ENCODE measurements around the gene FAM53B. TPM values are rescaled to one million over a fixed set of nuclear protein-coding genes. Genes with fewer than 3 reads are reported as not detected.

The FAM53B gene
- total RNA-seq, 4 donors from 2014 or later: 25.2 to 43.3 (median 34.7) TPM

DNA sequence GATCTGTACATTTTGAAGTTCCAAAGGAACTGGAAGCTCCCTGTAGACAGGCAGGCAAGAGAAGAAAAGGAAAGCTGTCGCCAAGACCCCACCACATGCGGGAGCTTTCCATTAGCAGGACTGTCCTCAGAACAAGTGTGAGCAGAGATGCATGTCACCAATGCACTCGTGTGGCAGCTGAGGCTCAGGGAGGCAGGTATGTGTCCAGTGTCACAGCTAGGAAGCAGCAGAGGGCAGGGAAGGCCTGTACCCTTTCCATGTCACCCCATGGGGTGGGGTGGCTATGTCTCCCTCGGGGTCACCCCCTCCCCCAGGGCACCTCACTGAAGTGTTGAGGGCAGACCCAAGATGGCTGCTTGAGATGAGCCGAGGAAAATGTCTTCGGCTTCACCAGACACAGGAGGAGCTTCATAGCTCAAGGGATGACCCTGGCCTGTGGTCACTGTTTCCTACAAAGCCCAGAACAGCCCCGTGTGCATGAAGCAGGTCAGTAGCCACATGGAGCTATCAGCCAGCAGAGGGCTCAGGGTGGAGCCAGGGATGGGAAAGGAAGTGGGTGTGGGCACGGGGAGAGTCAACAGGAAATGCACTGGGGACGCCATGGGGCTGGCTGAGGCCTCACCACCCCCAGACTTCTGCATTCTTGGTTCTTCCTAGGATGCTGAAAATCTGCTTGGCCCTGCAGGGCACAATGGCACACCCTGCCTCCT lies 96.6 kb downstream of the FAM53B start:
- H3K27ac ChIP-seq (replicated peaks in 1 of 4): peak overlapping the region; percentile 39 to 76 (median 72)
- no peaks in the 10 kb centered on the region for H3K27me3 ChIP-seq
- no peak for DNase-seq (ENCODE audit: extremely low spot score)
- intact Hi-C loops (cut with DNase I): loop anchor here (5.0 kb wide), 2 partner anchors 80 to 95 kb away; partner anchors contain the start of gene FAM53B
- no peaks in the 10 kb centered on the region for H3K36me3 ChIP-seq
- peaks cover 72 to 97% (median 91%) of the 10 kb centered on the region in 4 donors for H3K4me1 ChIP-seq
- TF ChIP-seq, protein P1, sequence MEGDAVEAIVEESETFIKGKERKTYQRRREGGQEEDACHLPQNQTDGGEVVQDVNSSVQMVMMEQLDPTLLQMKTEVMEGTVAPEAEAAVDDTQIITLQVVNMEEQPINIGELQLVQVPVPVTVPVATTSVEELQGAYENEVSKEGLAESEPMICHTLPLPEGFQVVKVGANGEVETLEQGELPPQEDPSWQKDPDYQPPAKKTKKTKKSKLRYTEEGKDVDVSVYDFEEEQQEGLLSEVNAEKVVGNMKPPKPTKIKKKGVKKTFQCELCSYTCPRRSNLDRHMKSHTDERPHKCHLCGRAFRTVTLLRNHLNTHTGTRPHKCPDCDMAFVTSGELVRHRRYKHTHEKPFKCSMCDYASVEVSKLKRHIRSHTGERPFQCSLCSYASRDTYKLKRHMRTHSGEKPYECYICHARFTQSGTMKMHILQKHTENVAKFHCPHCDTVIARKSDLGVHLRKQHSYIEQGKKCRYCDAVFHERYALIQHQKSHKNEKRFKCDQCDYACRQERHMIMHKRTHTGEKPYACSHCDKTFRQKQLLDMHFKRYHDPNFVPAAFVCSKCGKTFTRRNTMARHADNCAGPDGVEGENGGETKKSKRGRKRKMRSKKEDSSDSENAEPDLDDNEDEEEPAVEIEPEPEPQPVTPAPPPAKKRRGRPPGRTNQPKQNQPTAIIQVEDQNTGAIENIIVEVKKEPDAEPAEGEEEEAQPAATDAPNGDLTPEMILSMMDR (IDR thresholded peaks at IDR 0.05): peak in 2 of 3 experiments; percentile 5 to 26
- TF ChIP-seq EP300 (IDR thresholded peaks at IDR 0.05) (no peak), POLR2A (IDR thresholded peaks at IDR 0.05; ENCODE audit: low read depth) (no peak), POLR2AphosphoS5 (IDR thresholded peaks at IDR 0.05) (peak in 1 of 2 donors; percentile 47)
- whole genome bisulfite sequencing: 71% methylated on average over 8 of the region's 9 CpGs
- no peaks in the 10 kb centered on the region for H3K9me3 ChIP-seq
- no peak overlapping the region for H3K4me3 ChIP-seq

DNA sequence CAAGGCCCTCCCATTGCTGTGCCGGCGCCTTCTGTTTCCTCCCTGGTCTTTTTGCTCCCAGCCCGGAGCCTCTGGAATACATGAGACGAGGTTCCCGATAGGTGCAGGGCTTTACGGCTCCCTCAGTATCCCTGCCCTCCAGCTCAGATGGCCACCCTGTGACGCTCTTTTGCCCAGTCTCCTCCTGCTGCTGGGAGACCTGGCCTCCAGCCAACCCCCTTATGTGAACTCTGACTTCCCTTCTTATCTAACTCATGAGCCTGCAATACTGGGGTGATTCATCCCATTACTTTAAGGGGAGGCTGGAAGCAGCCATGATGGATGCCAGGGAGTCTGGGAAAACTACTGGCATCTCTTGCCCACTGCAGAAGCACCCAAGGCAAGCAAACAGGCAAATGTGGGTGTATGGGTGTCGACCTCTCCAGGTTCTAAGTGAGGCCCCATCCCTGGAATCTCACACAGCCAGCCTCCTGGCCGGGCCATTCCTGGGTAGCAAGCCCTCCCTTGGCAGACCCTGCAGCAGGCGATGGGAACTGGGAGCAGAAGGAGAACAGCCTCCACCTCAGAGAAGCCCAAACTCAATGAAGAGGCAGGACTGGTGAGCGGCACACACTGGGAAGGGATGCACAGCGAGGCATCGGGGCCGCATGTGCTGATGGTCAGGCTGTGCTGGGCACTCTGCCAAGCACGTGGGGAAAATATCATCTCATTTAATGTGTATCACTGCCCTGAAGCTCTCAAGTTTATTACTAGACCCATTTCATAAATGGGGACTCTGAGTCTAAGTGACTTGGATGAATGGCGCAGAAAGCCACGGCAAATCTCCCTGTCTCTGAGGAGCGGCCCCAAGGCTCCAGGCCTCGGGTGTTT lies 97.5 kb downstream of the FAM53B start:
- no peak overlapping the region for H3K4me3 ChIP-seq
- peaks cover 81 to 98% (median 93%) of the 10 kb centered on the region in 4 donors for H3K4me1 ChIP-seq
- no peaks in the 10 kb centered on the region for H3K36me3 ChIP-seq
- H3K9me3 ChIP-seq: no peaks in the 10 kb centered on the region
- peak overlapping the region; percentile 44 to 76 (median 64) for H3K27ac ChIP-seq (replicated peaks in 1 of 4)
- 80% methylated on average over 19 of the region's 19 CpGs for WGBS
- TF ChIP-seq EP300 (IDR thresholded peaks at IDR 0.05) (no peak), POLR2A (IDR thresholded peaks at IDR 0.05; ENCODE audit: low read depth) (no peak), POLR2AphosphoS5 (IDR thresholded peaks at IDR 0.05) (no peak)
- TF ChIP-seq, protein P1 (IDR thresholded peaks at IDR 0.05): no peak
- no peak for DNase-seq (ENCODE audit: extremely low spot score)
- no peaks in the 10 kb centered on the region for H3K27me3 ChIP-seq
- intact Hi-C loops (cut with DNase I): loop anchor here (5.0 kb wide), 2 partner anchors 81 to 96 kb away; partner anchors contain the start of gene FAM53B

DNA sequence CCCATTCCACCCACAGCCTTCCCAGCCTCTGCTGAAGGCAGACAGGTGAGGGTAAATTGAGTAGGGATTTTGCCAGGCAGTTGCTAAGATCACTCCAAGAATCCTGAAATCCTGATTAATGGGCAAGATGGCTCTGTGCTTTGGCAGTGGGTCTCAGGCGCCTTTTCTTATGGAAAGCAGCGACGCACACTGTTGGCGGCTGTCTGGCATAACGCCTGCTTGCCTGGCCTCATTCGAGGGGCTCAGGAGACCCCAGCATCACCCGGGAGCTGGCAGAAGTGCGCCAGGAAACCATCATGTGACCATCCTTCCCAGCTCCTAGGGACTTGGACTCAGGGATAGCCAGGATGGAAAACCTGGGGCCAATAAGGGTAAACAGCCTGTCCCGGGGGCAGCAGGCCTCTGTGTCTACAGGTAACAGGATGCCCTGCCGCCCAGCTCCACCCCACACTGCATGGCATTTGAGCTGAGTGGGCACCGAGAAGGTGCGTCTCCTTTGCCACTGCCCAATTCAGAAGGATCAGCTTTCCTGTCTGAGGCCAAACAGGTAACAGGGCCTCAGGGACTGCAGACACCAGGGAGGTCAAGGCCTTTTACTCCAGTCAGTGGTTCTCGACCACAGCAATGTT lies 98.6 kb downstream of the FAM53B start:
- intact Hi-C loops (cut with DNase I): loop anchor here (5.0 kb wide), 2 partner anchors 82 to 97 kb away; partner anchors contain the start of gene FAM53B
- Histone ChIP-seq H3K27me3 (no peaks in the 10 kb centered on the region), H3K27ac (replicated peaks in 1 of 4) (peak overlapping the region; percentile 44 to 76 (median 64)), H3K4me1 (peaks cover 91 to 100% (median 96%) of the 10 kb centered on the region in 4 donors), H3K4me3 (no peak overlapping the region), H3K9me3 (no peaks in the 10 kb centered on the region), H3K36me3 (no peaks in the 10 kb centered on the region)
- TF ChIP-seq POLR2A (IDR thresholded peaks at IDR 0.05; ENCODE audit: low read depth) (no peak), POLR2AphosphoS5 (IDR thresholded peaks at IDR 0.05) (no peak), EP300 (IDR thresholded peaks at IDR 0.05) (no peak)
- TF ChIP-seq, protein P1 (IDR thresholded peaks at IDR 0.05): no peak
- 91% methylated on average over 12 of the region's 13 CpGs for WGBS
- no peak for DNase-seq (ENCODE audit: extremely low spot score)

DNA sequence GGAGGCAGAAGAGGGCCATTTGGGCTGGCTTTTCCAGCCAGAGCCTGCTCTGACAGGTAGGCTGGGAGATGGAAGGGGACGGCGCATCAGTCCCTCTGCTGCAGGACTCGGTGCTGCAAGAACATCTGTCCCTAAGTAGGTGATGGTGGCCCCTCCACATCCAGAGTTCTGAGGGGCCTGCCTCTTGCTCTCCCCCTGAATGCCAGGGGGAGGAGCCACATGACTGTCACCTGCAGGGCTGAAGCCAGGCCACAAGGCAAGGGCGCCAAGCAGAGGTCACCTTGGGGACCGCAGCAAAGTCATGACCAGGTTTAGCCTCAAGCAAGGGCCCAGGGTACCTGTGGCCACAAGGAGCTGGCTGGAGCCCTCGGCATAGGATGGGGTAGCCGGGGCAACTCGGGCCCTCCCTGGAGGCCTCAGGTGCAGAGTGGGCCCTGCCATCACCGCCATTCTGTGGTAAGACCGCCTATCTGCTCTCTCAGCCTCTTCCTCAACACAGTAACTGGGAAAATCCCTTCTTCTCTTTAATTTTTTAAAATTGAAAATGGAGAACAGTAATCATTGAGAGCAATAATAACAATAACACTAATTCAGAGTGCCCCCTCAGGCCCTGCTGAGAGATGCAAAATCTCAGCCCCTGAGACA lies 99.3 kb downstream of the FAM53B start:
- Histone ChIP-seq H3K4me3 (no peak overlapping the region), H3K9me3 (no peaks in the 10 kb centered on the region), H3K27me3 (no peaks in the 10 kb centered on the region), H3K27ac (replicated peaks in 1 of 4) (peak overlapping the region in 1 of 4 donors; percentile 75), H3K36me3 (no peaks in the 10 kb centered on the region), H3K4me1 (peaks cover 92 to 100% (median 98%) of the 10 kb centered on the region in 4 donors)
- DNase-seq (ENCODE audit: extremely low spot score): no peak
- no peak for TF ChIP-seq POLR2AphosphoS5 (IDR thresholded peaks at IDR 0.05)
- TF ChIP-seq, protein P1 (IDR thresholded peaks at IDR 0.05): no peak
- no peak for TF ChIP-seq POLR2A (IDR thresholded peaks at IDR 0.05; ENCODE audit: low read depth)
- TF ChIP-seq EP300 (IDR thresholded peaks at IDR 0.05): no peak
- intact Hi-C loops (cut with DNase I): loop anchor here (5.0 kb wide), 2 partner anchors 82 to 97 kb away; partner anchors contain the start of gene FAM53B
- 100% methylated on average over 2 of the region's 10 CpGs for WGBS

Data from esophagus muscularis mucosa (tissue), 4 donors.